GM18499 (cell line): ENCODE measurements around the gene GPRC5B.

Source experiments
- ATAC-seq: cut with Tn5 transposase; IDR thresholded peaks from one replicate; pipeline ENCODE4 v1.9.1; 2021; ENCODE audit warnings: moderate number of reproducible peaks; ENCODE audit not compliant: insufficient read depth, unreplicated experiment

GPRC5B gene

DNA sequence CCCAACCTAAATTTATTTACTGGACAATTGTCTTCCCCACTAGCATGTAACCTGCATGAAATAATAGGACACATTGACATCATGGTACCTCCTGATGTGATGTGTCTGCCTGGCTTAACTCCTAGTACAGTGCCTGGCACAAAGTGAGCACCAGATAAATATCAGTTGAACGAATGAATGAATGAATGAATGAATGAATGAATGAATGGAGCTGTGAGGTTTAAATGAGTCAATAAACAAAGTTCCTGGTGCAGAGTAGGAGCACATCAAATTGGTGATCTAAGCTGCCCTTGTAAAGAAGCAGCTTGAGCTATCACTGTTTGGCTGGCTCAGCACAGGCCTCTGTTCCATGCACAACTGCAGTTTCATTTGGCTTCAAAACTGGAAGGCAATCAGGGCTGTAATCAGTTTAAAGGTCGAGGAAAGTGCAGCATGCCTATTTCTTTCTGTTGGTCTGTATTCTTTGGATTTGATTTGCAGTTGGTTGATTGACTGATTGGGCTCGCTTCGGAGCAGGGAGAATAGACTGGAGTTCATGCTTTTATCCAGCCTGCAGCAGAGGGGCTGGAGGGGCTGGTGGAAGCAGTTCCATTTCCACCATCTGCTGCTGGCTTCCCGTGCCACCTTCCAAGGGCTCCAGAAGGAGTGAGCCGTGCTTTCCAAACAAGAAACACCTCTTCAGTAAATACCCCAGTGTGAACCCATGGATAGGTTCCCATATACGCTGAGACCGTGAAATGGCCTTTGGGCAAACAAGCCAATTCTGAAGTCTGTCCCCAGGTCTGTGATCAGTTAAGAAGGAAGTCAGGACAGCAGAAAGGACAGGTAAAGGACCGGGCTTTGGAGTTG, 54.6 kb downstream of the GPRC5B start:
- no peak for ATAC-seq

- ATAC-seq, result no peak
Observed at GRCh38 chr16:19824216-19824615, 60.4 kb downstream of the GPRC5B start.

DNA sequence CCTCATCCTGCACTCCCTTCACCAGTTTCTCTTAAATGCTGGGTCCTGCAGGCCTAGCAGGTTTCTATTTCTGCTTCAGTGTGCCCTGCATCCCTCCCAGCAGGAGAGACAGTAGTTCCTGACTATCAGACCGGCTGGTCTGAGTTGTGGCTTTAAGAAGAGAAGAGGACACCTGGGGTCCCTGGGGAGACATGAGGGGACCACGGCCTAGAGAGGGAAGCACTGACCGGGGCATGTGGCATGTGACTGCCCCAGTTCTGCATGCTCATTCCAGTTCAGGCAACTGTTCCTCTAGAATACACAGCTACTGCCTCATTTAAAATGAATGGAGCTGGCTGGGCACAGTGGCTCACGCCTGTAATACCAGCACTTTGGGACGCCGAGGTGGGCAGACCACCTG, 61.3 kb downstream of the GPRC5B start:
- ATAC-seq, result no peak

GRCh38 chr16:19822533-19822932, 62.1 kb downstream of the GPRC5B start:
- ATAC-seq, result no peak

DNA sequence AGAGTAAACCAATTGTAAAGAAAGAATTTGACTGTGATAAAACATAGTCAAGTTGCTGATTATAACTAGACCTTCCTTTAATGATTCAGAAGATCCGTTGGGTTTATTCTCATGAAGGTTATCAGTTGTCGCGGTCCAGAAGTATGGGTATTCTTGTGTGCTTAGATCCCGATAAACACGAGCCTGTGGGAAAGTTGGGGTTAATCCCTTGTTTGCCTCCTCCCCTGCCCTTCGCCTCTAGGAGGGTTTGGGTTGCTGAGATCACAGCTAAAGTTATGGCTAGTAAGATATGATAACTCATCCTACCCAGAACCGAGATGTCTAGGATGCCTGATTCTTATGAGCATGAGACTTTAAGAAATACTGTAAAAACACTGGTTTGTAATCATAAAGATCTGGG, 66.8 kb downstream of the GPRC5B start:
- no peak for ATAC-seq

DNA sequence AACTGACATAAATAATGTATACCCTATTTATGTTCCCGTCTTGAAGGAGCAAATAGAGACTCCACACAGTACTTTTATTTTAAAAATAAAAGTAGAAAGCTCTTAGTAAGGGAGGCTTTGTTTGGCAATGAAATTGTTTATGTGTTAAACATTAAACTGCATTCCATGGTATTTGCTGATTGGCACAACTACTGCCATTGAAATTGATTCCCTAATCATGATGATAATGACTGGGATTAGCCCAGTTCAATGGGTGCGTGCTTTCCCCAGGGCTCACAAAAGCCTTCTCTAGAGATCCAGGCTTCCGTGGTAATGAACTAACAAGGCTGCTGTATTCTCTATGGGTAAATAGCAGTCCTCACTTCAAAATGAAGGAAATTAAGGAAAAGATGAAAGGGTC, 67.5 kb downstream of the GPRC5B start:
- no peak for ATAC-seq

DNA sequence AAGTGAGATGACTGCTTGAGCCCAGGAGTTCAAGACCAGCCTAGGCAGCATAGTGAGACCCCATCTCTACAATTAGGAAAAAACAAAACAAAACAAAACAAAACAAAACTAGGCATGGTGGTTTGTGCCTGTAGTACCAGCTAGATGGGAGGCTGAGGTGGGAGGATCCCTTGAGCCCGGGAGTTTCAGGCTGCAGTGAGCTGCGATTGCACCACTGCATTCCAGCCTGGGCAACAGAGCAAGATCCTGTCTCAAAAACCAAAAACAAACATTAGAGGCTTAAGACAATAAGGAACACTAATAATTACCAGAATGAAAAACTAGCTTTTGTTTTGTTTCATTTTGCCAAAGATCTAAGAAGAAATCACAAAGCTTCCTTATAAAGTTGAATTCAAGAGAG, 69.2 kb downstream of the GPRC5B start:
- no peak for ATAC-seq

DNA sequence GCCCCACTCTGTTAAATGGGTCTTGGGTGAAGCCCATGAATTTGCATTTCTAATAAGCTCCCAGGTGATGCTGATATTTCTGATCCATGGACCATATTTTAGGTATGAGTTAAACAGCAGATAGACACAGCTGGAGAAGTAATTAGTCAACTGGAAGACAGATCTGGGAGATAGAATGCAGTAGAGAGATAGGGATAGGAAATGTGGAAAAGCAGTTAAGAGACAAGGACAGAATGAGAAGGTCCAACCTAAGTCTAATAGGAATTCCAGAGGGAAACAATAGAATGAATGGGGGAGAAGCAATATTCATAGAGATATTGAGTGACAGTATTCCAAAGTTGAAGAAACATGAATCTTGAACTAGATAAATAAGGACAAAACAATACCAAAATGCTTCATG, 71.7 kb downstream of the GPRC5B start:
- ATAC-seq, result no peak

- no peak for ATAC-seq
Observed at GRCh38 chr16:19810817-19811731, 73.6 kb downstream of the GPRC5B start.

DNA sequence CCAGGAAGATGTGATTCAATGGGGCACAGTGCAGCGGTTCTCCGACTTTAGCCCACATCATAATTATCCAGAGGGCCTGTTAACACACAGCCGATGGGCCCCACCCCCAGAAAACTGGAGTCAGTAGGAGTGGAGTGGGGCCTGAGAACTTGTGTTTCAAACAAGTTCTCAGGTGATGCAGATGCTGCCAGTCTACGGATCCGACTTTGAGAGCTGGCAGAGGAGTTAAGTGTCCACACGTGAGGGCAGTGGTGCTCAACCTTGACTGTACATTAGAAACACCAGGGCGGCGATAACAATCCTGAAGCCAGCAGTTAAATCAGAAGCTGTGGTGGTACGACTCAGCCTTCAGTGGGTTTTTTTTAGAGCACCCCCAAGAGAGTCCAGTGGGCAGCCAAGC, 75.0 kb downstream of the GPRC5B start:
- ATAC-seq, result no peak

DNA sequence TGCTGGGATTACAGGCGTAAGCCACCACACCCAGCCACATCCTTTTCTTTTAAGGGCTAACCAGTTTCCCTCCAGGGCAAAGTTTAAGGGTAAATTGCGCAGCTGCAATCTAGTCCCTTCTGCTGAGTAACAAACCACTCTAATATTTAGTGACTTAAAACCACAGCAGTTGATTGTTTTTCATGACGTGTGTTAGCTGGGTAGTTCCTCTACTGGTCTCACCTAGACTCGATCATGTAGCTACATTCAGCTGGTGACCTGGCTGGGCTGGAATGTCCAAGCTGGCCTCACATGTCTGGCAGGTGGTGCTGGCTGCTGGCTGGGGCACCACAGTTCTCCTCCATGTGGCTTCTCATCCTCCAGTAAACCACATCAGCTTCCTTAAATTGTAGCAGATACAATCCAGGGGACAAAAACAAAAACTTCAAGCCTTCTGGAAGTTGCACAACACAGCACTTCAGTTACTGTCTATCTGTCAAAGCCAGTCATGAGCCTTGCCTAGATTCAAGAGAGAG, 75.5 kb downstream of the GPRC5B start:
- ATAC-seq, result no peak

- ATAC-seq, result no peak
Observed at GRCh38 chr16:19808061-19808641, 76.5 kb downstream of the GPRC5B start.
